Astrocyte of the cerebellum (primary cell): ENCODE results near the gene CSAD.

Experiments
- DNase-seq: peaks from one replicate; pipeline ENCODE4 v3.0.0-alpha.2; 2011; ENCODE audit warnings: low read depth
- H3K4me3 ChIP-seq: 2 replicates; pipeline ENCODE4 v1.5.1; 2011; ENCODE audit warnings: mild to moderate bottlenecking, low read depth, low read length, moderate library complexity
- CTCF ChIP-seq: IDR thresholded peaks from 2 replicates; pipeline ENCODE4 v1.5.1; 2012; ENCODE audit warnings: low read length, low read depth, moderate library complexity, mild to moderate bottlenecking; ENCODE audit errors: missing control alignments
- in situ Hi-C: cut with HindIII; loops from 2 replicates; pipeline ENCODE4 v1.10.0; 2017; ENCODE audit warnings: low sequenced_read_pairs

The CSAD gene

DNA sequence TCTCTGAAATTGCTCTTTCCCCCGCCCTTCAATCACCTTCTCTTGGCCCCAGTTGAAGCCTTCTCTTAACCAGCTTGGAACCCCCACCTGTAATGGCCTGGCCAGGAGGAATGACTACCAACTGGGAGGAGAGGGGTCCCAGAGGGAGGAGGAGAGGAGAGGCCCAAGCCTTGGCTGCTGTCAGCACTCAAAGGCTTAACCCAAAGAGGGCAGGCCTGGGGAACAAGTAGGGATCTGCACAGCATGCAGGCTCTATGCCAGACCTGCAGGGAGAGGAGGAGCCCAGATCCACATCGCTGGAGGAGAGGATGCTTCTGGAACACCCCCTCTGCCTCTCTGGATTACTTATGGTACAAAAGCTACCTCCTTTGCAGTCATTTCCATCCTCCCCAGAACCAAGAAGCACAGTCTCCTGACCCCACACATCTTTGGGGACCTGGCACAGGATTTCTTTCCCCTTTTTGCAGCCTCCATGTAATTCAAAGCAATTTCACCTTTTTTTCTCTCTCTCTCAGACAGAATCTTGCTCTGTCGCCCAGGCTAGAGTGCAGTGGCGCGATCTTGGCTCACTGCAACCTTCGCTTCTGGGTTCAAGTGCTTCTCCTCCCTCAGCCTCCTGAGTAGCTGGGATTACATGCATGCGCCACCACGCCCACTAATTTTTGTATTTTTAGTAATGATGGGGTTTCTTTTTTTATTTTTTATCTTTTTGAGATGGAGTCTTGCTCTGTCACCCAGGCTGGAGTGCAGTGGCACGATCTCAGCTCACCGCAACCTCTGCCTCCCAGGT is 45.1 kb upstream of the CSAD start:
- no peak for DNase-seq
- in situ Hi-C loops = no loop called here
- no peak for TF ChIP-seq CTCF
- no peak overlapping the region for H3K4me3 ChIP-seq

DNA sequence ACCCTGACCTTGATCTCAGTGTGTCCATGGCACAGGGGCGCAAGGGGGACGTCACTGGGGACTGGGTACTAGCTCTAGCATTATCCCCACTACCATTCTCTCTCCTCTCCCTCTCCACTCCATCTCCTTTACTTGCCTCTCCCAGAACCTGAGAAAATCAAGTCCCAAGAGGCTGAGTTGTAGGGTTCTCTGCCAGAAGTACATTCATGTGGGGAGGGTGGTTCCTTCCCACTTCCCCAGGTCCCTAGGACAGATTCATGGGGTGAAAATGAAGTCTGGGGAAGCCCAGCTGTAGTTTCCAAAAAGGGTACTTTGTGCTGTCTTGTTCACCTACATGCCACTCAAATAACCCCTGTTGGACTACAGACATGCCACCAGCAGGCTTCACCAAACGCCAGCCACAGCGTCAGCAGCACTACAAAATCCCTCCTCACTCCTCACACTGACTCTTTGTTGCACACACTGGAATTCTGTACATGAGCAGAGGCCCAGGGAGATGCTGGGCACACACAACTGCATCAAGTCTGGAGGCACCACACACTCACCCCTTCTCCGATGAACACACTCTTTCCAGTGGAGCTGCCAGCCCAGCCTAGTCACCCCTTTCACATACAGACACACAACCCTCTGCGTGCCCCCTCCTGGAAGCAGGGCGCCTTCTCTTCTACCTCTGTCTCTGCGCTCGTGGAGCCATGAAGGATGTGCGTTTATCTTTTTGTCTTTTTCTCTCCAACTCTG is 44.3 kb upstream of the CSAD start:
- in situ Hi-C loops = no loop called here
- TF ChIP-seq CTCF = no peak
- H3K4me3 ChIP-seq = no peak overlapping the region
- DNase-seq = no peak

- DNase-seq = no peak
- in situ Hi-C loops = no loop called here
- no peak overlapping the region for H3K4me3 ChIP-seq
- TF ChIP-seq CTCF = no peak
These were observed 43.6 kb upstream of the CSAD start for GRCh38 chr12:53224061-53224896.

- no peak overlapping the region for H3K4me3 ChIP-seq
- in situ Hi-C loops = no loop called here
- no peak for TF ChIP-seq CTCF
- no peak for DNase-seq
These were observed 42.8 kb upstream of the CSAD start for GRCh38 chr12:53223389-53224060.

DNA sequence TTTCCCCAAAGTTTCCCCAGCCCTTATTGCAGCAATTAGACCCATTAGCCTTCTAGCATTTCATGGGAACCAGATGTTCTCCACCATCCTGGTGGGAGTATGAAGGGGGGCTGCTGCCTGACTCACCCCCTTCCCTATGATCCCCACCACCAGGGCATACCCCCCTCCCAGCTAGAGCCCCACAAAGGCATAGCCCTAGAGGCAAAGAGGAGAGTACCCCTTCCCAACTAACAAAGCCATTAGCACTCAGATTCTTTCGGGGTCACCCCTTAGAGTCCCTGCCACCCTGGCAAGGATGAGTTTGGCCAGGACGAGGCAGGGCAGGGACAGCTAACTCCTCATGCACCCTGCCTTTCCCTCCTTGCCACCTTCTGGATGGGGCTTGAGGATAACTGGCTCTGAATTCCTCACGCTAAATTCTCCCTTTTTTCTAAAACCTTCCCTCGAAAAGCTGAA is 42.1 kb upstream of the CSAD start:
- in situ Hi-C loops = no loop called here
- H3K4me3 ChIP-seq = no peak overlapping the region
- TF ChIP-seq CTCF = no peak
- no peak for DNase-seq
